IPS-18a (cell line): ENCODE results near the gene AXDND1.
"Not testable (repeated sequence)": the region's sequence is repeated elsewhere in the genome, so short reads cannot be mapped to it uniquely, and the experiment has no call there.

Experiments
- H3K27ac ChIP-seq: one replicate; pipeline ENCODE4 v1.5.1; 2013; ENCODE audit warnings: low read length
- H3K27me3 ChIP-seq: one replicate; pipeline ENCODE4 v1.6.1; 2013; ENCODE audit warnings: mild to moderate bottlenecking, low read length; ENCODE audit not compliant: control insufficient read depth, insufficient read depth
- H3K36me3 ChIP-seq: one replicate; pipeline ENCODE4 v1.6.1; 2013; ENCODE audit warnings: low read depth, low read length; ENCODE audit not compliant: control insufficient read depth
- H3K4me1 ChIP-seq: one replicate; pipeline ENCODE4 v1.6.1; 2013; ENCODE audit warnings: low read depth, low read length; ENCODE audit not compliant: control insufficient read depth
- H3K4me3 ChIP-seq: one replicate; pipeline ENCODE4 v1.5.1; 2013; ENCODE audit warnings: low read length
- H3K9ac ChIP-seq: one replicate; pipeline ENCODE4 v1.6.1; 2013; ENCODE audit warnings: mild to moderate bottlenecking, low read length, moderate library complexity
- H3K9me3 ChIP-seq: one replicate; pipeline ENCODE4 v1.6.1; 2013; ENCODE audit warnings: low read depth, low read length; ENCODE audit not compliant: control insufficient read depth

Gene AXDND1

GRCh38 chr1:179493323-179493722, 127.6 kb downstream of the AXDND1 start:
- Histone ChIP-seq H3K36me3 (no peaks in the 10 kb centered on the region), H3K4me3 (no peak overlapping the region), H3K27ac (no peak overlapping the region), H3K9me3 (no peaks in the 10 kb centered on the region), H3K4me1 (no peaks in the 10 kb centered on the region), H3K9ac (no peak overlapping the region), H3K27me3 (no peaks in the 10 kb centered on the region)

- no peaks in the 10 kb centered on the region for H3K4me1 ChIP-seq
- no peak overlapping the region for H3K4me3 ChIP-seq
- no peaks in the 10 kb centered on the region for H3K9me3 ChIP-seq
- H3K36me3 ChIP-seq = no peaks in the 10 kb centered on the region
- H3K9ac ChIP-seq = no peak overlapping the region
- no peaks in the 10 kb centered on the region for H3K27me3 ChIP-seq
- H3K27ac ChIP-seq = no peak overlapping the region
These were observed 140.4 kb downstream of the AXDND1 start for GRCh38 chr1:179506199-179506598.

GRCh38 chr1:179509384-179509783, 143.6 kb downstream of the AXDND1 start:
- Histone ChIP-seq H3K9ac (no peak overlapping the region), H3K27ac (no peak overlapping the region), H3K4me3 (no peak overlapping the region), H3K4me1 (no peaks in the 10 kb centered on the region), H3K9me3 (no peaks in the 10 kb centered on the region), H3K36me3 (no peaks in the 10 kb centered on the region), H3K27me3 (no peaks in the 10 kb centered on the region)

GRCh38 chr1:179510038-179510437, 144.3 kb downstream of the AXDND1 start:
- Histone ChIP-seq H3K27ac (no peak overlapping the region), H3K9me3 (no peaks in the 10 kb centered on the region), H3K4me1 (no peaks in the 10 kb centered on the region), H3K4me3 (no peak overlapping the region), H3K36me3 (no peaks in the 10 kb centered on the region), H3K9ac (no peak overlapping the region), H3K27me3 (no peaks in the 10 kb centered on the region)

GRCh38 chr1:179516976-179517705, 151.4 kb downstream of the AXDND1 start:
- H3K4me1 ChIP-seq = peaks cover 6% of the 10 kb centered on the region
- H3K27ac ChIP-seq = no peak overlapping the region
- no peak overlapping the region for H3K4me3 ChIP-seq
- no peaks in the 10 kb centered on the region for H3K27me3 ChIP-seq
- H3K9ac ChIP-seq = no peak overlapping the region
- H3K36me3 ChIP-seq = no peaks in the 10 kb centered on the region
- H3K9me3 ChIP-seq = no peaks in the 10 kb centered on the region

GRCh38 chr1:179518544-179518943, 152.8 kb downstream of the AXDND1 start:
- H3K27me3 ChIP-seq, H3K36me3 ChIP-seq: not testable (repeated sequence)

GRCh38 chr1:179529482-179530195, 163.9 kb downstream of the AXDND1 start:
- Histone ChIP-seq H3K4me1 (peaks cover 31% of the 10 kb centered on the region), H3K27ac (peak overlapping the region; percentile 81), H3K9me3 (no peaks in the 10 kb centered on the region), H3K4me3 (peak overlapping the region; percentile 32), H3K36me3 (no peaks in the 10 kb centered on the region), H3K27me3 (no peaks in the 10 kb centered on the region), H3K9ac (no peak overlapping the region)

More at GRCh38 chr1:179518544-179518943, 152.8 kb downstream of the AXDND1 start:
- not testable (repeated sequence) for H3K4me3 ChIP-seq, H3K9ac ChIP-seq, H3K9me3 ChIP-seq, H3K4me1 ChIP-seq, H3K27ac ChIP-seq

- Histone ChIP-seq H3K4me1 (peaks cover 30% of the 10 kb centered on the region), H3K27me3 (no peaks in the 10 kb centered on the region), H3K27ac (no peak overlapping the region), H3K4me3 (no peak overlapping the region), H3K9me3 (no peaks in the 10 kb centered on the region), H3K9ac (no peak overlapping the region), H3K36me3 (no peaks in the 10 kb centered on the region)
These were observed 164.6 kb downstream of the AXDND1 start for GRCh38 chr1:179530352-179530751.

- no peak overlapping the region for H3K27ac ChIP-seq
- no peak overlapping the region for H3K9ac ChIP-seq
- no peaks in the 10 kb centered on the region for H3K36me3 ChIP-seq
- H3K4me1 ChIP-seq = no peaks in the 10 kb centered on the region
- no peak overlapping the region for H3K4me3 ChIP-seq
- H3K27me3 ChIP-seq = no peaks in the 10 kb centered on the region
- H3K9me3 ChIP-seq = no peaks in the 10 kb centered on the region
These were observed 176.0 kb downstream of the AXDND1 start for GRCh38 chr1:179541774-179542173.

GRCh38 chr1:179545321-179545720, 179.6 kb downstream of the AXDND1 start:
- Histone ChIP-seq H3K36me3 (no peaks in the 10 kb centered on the region), H3K4me1 (no peaks in the 10 kb centered on the region)

GRCh38 chr1:179547021-179547535, 181.3 kb downstream of the AXDND1 start:
- H3K36me3 ChIP-seq = no peaks in the 10 kb centered on the region
- no peaks in the 10 kb centered on the region for H3K9me3 ChIP-seq
- no peak overlapping the region for H3K27ac ChIP-seq
- no peak overlapping the region for H3K9ac ChIP-seq
- no peaks in the 10 kb centered on the region for H3K4me1 ChIP-seq
- no peaks in the 10 kb centered on the region for H3K27me3 ChIP-seq
- H3K4me3 ChIP-seq = no peak overlapping the region

More at GRCh38 chr1:179545321-179545720, 179.6 kb downstream of the AXDND1 start:
- H3K27ac ChIP-seq = no peak overlapping the region
- no peaks in the 10 kb centered on the region for H3K9me3 ChIP-seq
- no peak overlapping the region for H3K9ac ChIP-seq
- H3K4me3 ChIP-seq = no peak overlapping the region
- H3K27me3 ChIP-seq = no peaks in the 10 kb centered on the region
